Measurements from ENCODE around the gene KLHDC8A.
"Not testable (repeated sequence)": the region's sequence is repeated elsewhere in the genome, so short reads cannot be mapped to it uniquely, and the experiment has no call there.

The KLHDC8A gene

DNA sequence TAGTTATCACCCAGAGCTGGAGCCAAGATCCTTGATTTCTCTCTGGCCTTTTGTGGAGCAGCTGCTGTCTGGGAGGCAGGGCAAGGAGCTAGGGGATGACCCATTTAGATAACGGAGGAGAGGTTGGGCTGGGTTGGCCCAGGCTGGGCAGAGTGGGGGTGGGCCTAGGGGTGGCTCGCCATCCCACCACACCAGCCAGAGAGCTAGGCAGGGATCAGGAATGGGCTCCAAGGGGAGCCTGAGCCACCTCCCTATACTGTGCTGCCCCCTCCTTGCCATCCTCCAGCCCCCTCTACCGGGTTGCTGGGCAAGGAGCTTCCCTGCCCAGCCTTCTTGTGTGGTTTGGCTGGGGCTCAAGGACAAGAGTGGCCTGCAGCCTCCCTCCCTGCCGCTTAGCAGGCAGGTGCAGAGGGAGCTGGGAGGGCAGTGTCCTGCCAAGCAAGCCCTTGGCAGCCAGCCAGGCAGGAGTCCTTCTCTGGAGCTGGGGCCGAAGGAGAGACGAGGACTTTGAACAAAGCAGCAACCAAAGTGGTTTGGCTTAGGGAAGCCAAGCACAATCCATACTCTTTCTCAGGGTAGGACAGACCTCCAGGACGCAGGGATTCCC is 39.3 kb downstream of the KLHDC8A start:
- no peak for DNase-seq

DNA sequence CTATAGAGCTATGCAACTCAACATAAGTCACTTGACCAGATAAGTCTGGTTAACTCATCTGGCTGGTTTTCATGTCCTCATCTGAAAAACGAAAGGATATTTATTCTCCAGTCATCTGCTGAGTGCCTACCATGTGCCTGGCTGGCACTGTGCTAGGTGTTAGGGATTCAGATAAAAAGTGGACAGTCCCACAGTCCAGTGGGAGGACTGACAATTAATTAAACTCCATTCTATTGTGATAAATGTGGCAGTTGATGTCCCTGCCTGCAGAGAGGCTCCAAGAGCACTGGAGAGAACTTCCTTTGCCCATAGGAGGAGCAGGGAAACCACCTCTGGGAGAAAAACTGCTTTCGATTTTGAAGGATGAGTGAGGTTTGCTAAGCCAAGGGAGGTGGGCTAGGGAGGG is 40.6 kb downstream of the KLHDC8A start:
- DNase-seq: no peak

DNA sequence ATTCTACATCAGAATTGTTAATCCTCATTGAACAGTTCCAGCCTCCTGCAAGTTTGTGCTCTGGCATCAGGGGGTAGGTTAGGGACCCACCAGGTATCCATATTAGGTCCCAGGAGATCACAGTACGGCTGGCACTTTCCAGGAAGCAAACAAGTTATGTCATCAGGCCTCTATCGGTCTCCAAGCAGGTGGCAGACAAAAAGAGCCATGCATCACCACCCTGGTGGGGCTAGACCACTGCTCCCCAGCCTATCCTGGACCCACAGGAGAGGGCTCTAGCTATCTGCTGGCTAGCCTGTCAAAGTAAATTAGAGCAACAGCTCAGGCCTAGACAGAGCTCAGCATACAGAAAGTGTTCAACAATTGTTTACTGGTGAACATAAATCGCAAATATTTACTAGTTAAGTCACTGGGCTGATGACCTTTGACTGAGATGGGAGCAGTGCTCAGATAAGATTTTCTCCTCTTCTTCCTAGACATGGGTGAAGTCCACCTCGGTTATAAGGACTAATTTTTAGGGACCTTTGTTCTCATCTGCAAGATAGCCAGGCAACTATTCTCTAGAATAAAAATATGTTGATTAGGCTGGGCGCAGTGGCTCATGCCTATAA is 41.6 kb downstream of the KLHDC8A start:
- DNase-seq: no peak

- DNase-seq: no peak
Measured at GRCh38 chr1:205313563-205314308, 43.0 kb downstream of the KLHDC8A start.

- no peak for DNase-seq
Measured at GRCh38 chr1:205312866-205313562, 43.7 kb downstream of the KLHDC8A start.

DNA sequence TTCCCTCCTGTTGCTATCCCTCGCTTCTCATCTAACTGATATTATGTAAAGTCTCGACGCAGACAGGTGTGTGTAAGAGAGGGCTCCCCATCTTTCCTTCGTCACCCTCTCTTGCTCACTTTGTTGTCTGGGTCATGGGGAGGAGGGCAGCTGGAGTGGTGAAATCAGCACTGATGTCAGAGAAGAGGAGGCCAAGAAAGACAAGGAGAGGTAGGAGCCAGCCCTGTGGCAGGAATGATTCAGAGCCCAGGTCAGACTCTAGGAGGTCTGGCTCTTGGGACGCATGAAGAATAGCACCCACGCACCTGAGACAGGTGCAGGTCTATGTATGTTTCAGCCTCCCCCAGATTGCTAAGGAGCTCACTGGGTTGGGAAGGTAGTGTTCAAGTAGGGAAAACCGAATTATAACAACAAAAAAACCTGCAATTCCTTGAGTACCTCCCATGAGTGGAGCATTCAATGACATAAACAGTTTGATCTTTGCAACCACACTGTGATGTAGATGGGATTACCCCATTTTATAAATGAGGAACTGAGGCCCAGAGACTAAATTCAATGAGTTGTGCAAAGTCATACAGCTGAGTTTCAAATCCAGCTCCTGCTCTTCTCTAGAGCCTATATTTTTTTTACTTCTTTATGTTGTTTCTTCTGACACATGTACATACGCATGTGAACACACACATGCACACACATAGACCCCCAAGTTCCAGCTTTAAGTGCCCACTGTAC is 45.6 kb downstream of the KLHDC8A start:
- DNase-seq: no peak

DNA sequence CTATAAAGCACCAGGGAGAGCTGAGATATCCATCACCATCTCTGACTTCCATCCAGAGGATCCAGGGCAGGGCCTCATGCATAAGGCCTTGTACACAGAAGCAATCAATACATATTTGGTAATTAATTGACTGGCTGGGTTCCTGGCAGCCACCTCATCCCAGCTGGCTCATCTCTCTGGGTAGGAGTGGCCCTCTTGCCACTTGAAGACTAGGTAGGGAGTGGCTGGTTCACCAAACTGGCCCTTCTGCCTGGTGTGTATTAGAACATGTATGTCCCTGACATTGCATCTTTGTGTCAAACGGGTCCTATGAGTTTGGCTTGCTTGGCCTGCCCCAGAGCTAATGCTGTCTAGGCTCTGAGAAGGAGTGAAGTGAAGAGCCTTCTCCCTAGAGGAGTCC is 47.0 kb downstream of the KLHDC8A start:
- DNase-seq: no peak

- DNase-seq: no peak
Measured at GRCh38 chr1:205306929-205307566, 49.7 kb downstream of the KLHDC8A start.

DNA sequence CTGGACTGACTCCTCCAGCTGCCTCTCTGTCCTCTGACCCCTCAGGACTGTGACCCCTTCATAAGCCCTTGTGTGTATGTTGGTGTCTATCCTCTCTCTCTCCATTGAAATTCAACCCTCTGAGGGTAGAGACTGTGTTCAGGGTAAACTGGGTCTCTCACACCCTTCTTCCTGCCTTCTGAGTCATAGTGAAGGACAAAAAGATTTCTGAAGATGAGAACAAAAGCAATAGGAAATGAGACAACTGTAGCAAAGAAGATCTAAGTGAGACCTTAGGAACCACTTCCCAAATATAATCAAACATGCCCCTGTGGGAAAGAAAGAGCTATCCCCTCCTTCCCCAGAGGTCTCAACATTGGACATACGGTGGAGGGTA is 52.0 kb downstream of the KLHDC8A start:
- DNase-seq: no peak

DNA sequence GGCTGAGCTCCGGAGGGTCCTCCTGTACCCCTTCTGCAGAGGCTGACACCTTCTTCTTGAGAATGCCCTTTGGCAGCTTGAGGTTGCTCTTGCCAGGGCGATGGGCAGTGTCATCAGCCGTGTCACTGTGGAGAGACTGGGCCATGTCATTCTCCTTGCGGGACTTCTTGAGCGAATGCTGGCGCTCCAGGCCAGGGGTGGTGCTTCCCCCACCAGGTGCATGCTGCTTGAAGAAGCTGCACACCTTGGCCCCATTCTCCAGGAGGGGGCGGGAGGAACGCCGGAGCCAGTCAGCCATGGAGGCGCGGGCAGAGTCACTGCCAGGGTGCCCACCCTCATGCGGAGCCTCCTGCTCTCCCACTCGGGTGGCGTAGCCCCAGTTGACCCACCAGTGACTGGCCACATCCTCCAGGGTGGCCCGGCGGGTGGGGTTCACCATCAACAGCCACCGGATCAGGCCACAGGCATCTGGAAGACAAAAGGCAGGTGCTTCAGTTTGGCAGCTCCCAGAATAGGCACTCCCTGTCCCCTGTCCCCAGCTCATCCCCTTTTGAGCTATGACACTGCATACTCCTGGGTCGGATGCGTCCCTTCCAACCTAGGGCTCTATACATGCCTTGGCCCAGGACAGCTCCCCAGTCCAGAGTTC is 52.6 kb downstream of the KLHDC8A start:
- no peak for DNase-seq

GRCh38 chr1:205303247-205303888 is 53.4 kb downstream of the KLHDC8A start:
- DNase-seq: no peak

- DNase-seq: no peak
Measured at GRCh38 chr1:205301842-205302588, 54.7 kb downstream of the KLHDC8A start.

GRCh38 chr1:205301205-205301821 is 55.4 kb downstream of the KLHDC8A start:
- DNase-seq: no peak

DNA sequence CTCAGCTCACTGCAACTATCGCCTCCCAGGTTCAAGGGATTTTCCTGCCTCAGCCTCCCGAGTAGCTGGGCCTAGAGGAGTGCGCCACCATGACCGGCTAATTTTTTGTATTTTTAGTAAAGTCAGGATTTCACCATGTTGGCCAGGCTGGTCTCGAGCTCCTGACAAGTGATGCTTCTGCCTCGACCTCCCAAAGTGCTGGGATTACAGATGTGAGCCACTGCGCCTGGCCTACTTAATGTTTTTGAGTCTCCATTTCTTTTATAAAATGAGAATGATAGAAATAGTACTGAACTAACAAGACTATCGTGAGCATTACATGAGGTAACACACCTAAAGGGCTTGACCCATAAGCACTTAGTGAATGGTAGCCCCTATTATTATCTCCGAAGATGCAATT is 56.6 kb downstream of the KLHDC8A start:
- DNase-seq: no peak

DNA sequence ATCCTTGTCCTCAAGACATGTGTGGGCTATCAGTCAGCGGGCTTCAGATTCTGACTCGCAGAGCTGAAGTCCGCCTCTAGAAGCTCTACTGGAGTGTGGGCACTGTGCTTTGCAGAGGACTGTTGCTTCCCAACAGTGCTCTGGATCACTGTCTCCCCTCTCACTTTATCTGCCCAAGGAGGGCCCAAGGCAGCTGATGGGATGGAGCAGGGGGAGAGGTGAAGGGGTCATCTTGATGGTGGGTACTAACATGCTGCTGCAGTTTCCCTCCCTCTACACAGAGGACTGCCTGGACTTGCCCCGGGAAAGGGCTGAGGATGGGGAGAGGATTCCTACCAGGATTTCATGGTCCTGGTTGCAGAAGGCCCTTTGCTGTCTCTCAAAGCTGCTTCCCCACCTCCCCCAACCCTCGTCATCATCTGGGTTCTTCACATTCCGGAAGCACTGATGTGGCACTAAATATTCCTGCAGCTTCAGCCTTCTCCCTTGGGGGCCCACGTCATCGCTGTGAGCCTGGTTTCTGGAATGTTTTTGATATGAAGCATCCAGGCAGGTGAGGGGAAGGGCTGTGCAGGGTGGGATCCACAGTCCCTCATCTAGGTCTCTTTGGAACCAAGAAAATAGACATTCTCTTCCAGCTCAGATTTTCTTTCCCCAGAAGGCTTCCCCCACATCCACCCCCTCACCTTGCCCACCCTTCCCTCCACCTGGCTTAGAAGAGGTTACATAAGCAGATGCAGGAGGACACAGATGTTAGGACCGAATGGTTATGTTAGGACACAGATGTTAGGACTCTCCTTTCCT is 58.3 kb downstream of the KLHDC8A start:
- no peak for DNase-seq

DNA sequence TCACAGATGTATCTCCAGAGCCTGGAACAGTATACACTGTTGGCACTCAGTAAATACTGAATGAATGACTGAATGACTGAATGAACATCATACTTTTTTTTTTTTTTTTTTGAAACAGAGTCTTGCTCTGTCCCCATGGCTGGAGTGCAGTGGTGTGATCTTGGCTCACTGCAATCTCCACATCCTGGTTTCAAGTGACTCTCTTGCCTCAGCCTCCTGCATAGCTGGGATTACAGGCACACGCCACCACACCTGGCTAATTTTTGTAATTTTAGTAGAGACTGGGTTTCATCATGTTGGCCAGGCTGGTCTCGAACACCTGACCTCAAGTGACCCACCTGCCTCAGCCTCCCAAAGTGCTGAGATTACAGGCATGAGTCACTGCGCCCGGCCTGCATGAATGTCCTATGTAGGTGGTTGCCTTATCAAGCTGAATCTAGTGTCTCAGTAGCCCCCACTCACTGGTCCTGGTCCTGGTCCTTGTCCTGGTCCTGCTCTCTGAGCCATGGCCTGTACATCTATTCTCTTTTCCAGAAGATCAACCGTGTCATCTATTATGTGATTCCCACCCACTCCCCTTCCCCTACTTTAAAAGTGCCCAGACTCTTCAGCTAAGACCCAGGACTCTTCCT is 59.1 kb downstream of the KLHDC8A start:
- not testable (repeated sequence) for DNase-seq

DNA sequence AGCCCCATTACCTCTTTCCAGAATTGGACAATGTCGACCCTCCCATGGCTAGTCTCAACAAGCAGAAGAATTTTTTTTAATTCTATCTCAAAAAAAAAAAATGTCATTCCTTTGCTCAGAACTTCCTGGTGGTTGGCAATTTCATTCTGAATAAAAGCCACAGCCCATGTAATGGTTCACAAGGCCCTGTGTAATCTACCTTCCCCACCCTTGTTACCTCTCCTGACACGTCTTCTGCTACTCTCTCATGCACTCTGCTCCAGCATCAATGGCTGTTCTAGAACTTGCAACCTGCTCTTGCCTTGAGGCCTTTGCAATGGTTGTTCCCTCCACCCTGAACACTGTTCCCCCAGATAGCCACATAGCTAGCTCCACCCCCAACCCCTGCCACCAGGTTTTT is 60.6 kb downstream of the KLHDC8A start:
- no peak for DNase-seq

- DNase-seq: no peak
Measured at GRCh38 chr1:205294934-205295333, 61.8 kb downstream of the KLHDC8A start.

Data from stimulated activated CD4-positive, alpha-beta T cell treated with anti-CD3 and anti-CD28 coated beads, Interleukin-12 subunit alpha, Interleukin-12 subunit beta, amount 100 ng/mL, for 4 hours (primary cell).